Omental fat pad (tissue), 4 donors: ENCODE results near the gene TLX1. TPM values are rescaled to one million over a fixed set of nuclear protein-coding genes. Genes with fewer than 3 reads are reported as not detected.

ENCODE experiments used
- ATAC-seq: fragments of 150-250 bp; one replicate; pipeline ENCODE4 v1.9.1; 2016; ENCODE audit warnings: mild to moderate bottlenecking, moderate library complexity; ENCODE audit not compliant: low FRiP score
- DNase-seq: peaks from one replicate; pipeline ENCODE4 v3.0.0-alpha.2; 2019; ENCODE audit warnings: low spot score
- total RNA-seq, 4 donors: library from RNA; depleted of rRNA; stranded (reverse); fragments of >200 nt; gene quantifications; one replicate each; pipeline ENCODE4 v1.1.0, GENCODE V29; 2016
- TF ChIP-seq, protein P1 (sequence below), 3 donors: fragments of 450-650 bp; IDR thresholded peaks; one replicate each; pipeline ENCODE4 v1.5.1; 2016 to 2017; ENCODE audit warnings: antibody characterized with exemption in 3 of 3, mild to moderate bottlenecking in 3 of 3, moderate library complexity in 2 of 3

The TLX1 gene
- total RNA-seq = not detected

DNA sequence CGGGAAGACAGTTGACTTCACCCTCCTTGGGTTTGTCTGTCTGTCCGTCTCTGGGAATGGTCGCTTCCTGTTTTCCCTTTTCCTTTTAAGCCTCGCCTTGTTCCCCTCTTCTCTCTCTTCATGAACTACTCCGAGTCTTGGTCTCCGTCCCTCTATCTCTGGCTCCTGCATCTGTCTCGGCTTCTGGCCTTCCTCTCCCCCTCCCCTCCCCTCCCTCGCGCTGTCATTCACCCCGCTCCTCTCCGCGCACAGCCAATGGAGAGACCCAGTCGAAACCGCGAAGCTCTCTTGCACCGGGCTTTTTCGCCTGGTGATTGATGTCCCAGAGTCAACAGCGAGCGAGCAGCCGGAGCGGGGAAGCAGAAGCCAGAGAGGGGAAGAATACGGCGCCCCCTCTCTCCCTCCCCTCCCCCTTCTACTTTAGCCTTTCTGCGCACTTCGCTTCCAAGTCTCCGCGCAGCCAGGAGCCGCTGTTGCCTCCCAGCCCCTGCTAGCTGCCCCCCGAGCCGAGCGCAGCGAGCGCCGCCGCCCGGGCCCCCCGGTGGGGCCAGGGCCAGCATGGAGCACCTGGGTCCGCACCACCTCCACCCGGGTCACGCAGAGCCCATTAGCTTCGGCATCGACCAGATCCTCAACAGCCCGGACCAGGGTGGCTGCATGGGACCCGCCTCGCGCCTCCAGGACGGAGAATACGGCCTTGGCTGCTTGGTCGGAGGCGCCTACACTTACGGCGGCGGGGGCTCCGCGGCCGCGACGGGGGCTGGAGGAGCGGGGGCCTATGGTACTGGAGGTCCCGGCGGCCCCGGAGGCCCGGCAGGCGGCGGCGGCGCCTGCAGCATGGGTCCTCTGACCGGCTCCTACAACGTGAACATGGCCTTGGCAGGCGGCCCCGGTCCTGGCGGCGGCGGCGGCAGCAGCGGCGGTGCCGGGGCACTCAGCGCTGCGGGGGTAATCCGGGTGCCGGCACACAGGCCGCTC is at the start of gene TLX1:
Gene TLX1 (plus strand): TSS at position 317 of the 978 bp plus-strand sequence. CDS start 242 bp downstream, at position 559.
- no peak for DNase-seq
- no peak for ATAC-seq
- TF ChIP-seq, protein P1, sequence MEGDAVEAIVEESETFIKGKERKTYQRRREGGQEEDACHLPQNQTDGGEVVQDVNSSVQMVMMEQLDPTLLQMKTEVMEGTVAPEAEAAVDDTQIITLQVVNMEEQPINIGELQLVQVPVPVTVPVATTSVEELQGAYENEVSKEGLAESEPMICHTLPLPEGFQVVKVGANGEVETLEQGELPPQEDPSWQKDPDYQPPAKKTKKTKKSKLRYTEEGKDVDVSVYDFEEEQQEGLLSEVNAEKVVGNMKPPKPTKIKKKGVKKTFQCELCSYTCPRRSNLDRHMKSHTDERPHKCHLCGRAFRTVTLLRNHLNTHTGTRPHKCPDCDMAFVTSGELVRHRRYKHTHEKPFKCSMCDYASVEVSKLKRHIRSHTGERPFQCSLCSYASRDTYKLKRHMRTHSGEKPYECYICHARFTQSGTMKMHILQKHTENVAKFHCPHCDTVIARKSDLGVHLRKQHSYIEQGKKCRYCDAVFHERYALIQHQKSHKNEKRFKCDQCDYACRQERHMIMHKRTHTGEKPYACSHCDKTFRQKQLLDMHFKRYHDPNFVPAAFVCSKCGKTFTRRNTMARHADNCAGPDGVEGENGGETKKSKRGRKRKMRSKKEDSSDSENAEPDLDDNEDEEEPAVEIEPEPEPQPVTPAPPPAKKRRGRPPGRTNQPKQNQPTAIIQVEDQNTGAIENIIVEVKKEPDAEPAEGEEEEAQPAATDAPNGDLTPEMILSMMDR (IDR thresholded peaks at IDR 0.05) = no peak

DNA sequence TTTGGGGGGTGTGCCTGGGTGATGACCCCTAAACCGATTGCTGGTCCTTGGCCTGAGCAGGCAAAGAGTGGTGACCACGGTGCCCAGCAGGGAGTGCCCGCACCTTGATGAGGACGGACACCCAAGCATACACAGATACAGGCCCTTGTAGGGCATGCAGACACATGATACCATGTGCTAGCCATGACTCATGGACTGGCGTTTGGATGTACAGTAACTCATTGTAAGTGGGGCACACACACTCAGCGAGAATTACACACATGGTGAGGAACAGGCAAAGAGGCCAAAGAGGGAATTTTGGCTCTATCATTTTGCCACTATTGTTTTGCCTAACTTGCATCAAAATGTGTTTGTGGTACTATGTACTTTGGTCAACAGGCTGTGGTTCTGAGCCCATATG is 45.3 kb upstream of the TLX1 start:
- DNase-seq = no peak
- no peak for ATAC-seq
- TF ChIP-seq, protein P1 (IDR thresholded peaks at IDR 0.05) = no peak

DNA sequence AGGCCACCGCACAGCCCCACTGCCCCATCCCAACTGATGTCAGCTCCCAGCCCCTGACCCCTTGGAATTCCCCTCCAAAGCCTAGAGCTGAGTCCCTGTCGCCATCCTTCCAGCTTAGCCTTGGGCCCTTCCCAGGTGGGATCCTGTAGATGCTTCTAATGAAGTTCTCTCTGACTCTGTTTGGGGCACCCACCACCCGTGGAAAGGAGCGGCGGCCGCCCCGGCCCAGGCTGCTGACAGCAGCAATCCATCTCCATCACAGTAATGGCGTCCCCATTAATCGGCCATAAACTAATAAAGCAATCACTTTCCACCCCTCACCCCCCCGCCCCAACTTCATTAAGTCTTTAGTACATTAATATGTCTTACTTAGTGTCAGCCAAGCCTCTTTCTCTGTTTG is 43.7 kb upstream of the TLX1 start:
- TF ChIP-seq, protein P1 (IDR thresholded peaks at IDR 0.05) = no peak
- ATAC-seq (no peak), DNase-seq (no peak)

- ATAC-seq = no peak
- no peak for DNase-seq
- TF ChIP-seq, protein P1 (IDR thresholded peaks at IDR 0.05) = no peak
These were observed 43.1 kb upstream of the TLX1 start for GRCh38 chr10:101087965-101088364.

GRCh38 chr10:101089520-101090299 is 41.4 kb upstream of the TLX1 start:
- ATAC-seq (no peak), DNase-seq (no peak)
- TF ChIP-seq, protein P1 (IDR thresholded peaks at IDR 0.05) = no peak

- no peak for ATAC-seq
- no peak for DNase-seq
- TF ChIP-seq, protein P1 (IDR thresholded peaks at IDR 0.05) = no peak
These were observed 40.5 kb upstream of the TLX1 start for GRCh38 chr10:101090597-101090996.
